GM12874 (cell line): ENCODE measurements around the gene PIGK.

Experiments
- TF ChIP-seq, protein P1 (sequence below): IDR thresholded peaks from 2 replicates; pipeline ENCODE4 v1.5.1; 2011; ENCODE audit warnings: low read depth, mild to moderate bottlenecking, control low read depth, low read length, moderate library complexity; ENCODE audit not compliant: insufficient read depth

Gene PIGK

DNA sequence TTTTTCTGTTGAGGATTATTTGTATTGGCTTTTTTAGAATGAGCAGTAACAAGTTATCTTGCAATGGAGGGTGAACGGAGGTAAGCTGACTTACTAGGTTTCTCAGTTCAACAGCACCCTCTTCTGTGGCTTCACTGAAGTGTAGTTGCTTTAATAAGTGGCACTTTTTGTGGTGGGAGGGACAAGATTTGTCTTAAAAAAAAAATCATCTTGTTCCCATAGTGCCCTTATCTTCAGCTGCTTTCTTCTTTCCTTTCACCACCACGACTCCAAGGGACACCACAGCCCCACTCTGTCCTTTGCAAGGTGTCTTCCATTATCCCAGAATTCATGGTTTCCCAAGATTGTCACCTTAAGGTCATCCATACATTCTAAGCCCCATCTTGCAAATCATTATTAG lies 92.9 kb downstream of the PIGK start:
- TF ChIP-seq, protein P1, sequence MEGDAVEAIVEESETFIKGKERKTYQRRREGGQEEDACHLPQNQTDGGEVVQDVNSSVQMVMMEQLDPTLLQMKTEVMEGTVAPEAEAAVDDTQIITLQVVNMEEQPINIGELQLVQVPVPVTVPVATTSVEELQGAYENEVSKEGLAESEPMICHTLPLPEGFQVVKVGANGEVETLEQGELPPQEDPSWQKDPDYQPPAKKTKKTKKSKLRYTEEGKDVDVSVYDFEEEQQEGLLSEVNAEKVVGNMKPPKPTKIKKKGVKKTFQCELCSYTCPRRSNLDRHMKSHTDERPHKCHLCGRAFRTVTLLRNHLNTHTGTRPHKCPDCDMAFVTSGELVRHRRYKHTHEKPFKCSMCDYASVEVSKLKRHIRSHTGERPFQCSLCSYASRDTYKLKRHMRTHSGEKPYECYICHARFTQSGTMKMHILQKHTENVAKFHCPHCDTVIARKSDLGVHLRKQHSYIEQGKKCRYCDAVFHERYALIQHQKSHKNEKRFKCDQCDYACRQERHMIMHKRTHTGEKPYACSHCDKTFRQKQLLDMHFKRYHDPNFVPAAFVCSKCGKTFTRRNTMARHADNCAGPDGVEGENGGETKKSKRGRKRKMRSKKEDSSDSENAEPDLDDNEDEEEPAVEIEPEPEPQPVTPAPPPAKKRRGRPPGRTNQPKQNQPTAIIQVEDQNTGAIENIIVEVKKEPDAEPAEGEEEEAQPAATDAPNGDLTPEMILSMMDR = peak; percentile 47

DNA sequence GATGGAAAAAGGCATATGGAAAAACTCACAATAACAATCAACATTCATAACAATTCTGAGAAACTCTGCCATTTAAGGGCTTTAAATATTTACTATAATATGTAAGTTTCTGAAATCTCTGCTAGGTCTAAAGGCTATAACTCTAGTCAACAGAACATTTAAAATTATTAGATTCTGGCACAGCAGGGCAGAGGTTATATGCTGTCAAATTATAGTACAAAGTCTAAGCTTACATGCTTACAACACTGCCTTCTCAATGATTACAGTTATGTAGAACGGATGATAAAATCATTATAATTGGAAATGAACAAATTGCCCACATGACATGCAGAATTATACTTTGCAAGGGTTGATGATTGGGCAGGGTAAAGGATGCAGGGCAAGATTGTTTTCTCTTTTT lies 97.7 kb downstream of the PIGK start:
- TF ChIP-seq, protein P1 = no peak

DNA sequence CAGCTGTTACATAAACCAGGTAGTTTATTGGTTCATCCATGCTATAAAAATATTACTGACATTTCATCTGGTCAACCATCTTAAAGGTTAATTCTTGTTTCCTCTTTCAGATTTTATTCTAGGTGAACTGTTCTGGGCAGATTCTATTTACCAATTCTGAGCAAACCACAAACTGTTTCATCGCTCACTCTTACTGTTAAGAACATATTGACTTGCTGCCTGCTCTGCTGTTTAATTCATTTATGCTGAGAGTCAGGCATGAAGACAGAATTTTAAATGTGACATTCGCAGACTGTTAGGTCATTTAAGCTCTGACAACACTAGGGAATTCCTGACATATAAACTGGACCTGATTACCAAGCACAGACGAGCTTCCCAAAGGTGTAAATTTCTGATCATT lies 98.3 kb downstream of the PIGK start:
- TF ChIP-seq, protein P1 = no peak

DNA sequence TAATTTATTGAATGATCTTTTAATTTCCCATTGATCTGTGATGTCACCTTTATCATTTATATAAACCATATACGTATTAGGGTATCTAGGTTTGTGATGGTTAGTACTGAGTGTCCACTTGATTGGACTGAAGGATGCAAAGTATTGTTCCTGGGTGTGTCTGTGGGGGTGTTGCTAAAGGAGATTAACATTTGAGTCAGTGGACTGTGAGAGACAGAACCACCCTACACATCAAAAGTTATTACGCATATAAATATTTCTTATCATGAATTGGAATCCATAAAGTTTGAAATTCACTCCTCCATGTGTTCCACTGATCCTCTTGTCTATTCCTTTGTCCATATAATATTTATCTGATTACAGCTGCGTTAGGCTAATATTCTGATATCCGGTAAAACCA lies 100.5 kb downstream of the PIGK start:
- TF ChIP-seq, protein P1 = no peak

DNA sequence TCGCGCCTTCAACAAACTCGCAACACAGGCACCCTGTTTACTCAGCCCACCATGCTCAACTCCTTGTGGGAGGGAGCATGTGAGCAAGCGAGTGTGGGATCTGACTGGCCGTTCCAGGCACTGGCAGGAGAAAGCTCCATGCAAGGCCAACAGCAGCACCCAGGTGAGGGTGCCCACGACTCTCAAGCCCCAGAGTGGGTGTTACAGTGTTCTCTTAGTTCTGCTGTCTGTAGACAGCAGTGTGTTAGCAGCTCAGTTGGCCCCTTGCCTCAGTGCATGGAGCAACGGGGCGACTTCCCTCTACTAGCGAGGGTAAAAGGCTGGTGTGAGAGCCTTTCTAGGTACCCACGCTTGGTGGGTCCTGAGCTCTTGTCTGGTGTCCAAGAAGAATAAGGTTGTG lies 114.6 kb downstream of the PIGK start:
- TF ChIP-seq, protein P1 = no peak

DNA sequence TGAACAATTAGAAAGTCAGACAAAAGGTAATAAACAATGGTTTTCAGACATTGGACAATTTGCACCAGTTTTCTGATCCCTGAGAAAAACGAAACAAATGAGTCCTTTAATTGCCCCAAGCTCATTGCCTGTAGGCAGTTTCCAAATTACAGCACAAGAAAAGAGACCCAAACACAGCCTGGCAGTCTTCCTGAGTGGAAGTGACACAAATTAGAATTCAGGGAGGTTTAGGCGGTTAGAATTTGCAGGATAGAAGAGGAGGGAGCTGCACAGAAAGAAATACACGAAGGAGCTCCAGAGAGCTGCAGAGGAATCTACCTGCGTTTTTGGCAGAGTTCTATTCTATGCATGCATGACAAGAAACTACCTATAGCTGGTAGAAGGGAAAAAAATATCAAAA lies 115.7 kb downstream of the PIGK start:
- TF ChIP-seq, protein P1 = no peak

DNA sequence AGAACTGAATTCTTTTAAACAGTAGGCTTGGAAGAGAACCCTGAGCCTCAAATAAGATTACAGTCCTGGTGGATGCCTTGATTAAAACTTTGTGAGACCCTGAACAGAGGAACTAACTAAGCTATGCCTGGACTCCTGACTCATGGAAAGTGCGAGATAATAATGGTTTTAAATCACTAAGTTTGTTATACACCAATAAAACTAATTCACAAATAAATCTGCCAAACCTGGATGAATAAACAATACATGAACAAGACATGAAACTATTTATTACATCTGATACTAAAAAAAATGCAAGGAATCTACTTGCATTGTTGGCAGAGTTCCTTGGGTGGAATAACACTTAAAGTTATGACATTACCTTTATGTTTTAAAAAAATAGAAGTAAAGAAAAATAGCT lies 118.4 kb downstream of the PIGK start:
- TF ChIP-seq, protein P1 = no peak
